GM06990 (cell line): ENCODE results near the gene ADARB2.

ENCODE experiments used
- DNase-seq: peaks from one replicate; pipeline ENCODE4 v3.0.0-alpha.2; 2011; ENCODE audit not compliant: insufficient read length; ENCODE audit errors: extremely low read depth
- H3K27me3 ChIP-seq: replicated peaks from 2 replicates; pipeline ENCODE4 v1.6.0; 2011; ENCODE audit warnings: low read length; ENCODE audit not compliant: control insufficient read depth, insufficient read depth
- H3K36me3 ChIP-seq: 2 replicates; pipeline ENCODE4 v1.5.1; 2011; ENCODE audit warnings: low read length; ENCODE audit not compliant: control insufficient read depth, insufficient read depth
- H3K4me3 ChIP-seq: replicated peaks from 2 replicates; pipeline ENCODE4 v1.5.1; 2011; ENCODE audit warnings: low read depth, mild to moderate bottlenecking, control low read depth, low read length
- TF ChIP-seq, protein P1 (sequence below): IDR thresholded peaks from 2 replicates; pipeline ENCODE4 v1.5.1; 2011; ENCODE audit warnings: low read length, control low read depth, mild to moderate bottlenecking, inconsistent platforms; ENCODE audit not compliant: insufficient read depth, poor library complexity, severe bottlenecking

The ADARB2 gene

DNA sequence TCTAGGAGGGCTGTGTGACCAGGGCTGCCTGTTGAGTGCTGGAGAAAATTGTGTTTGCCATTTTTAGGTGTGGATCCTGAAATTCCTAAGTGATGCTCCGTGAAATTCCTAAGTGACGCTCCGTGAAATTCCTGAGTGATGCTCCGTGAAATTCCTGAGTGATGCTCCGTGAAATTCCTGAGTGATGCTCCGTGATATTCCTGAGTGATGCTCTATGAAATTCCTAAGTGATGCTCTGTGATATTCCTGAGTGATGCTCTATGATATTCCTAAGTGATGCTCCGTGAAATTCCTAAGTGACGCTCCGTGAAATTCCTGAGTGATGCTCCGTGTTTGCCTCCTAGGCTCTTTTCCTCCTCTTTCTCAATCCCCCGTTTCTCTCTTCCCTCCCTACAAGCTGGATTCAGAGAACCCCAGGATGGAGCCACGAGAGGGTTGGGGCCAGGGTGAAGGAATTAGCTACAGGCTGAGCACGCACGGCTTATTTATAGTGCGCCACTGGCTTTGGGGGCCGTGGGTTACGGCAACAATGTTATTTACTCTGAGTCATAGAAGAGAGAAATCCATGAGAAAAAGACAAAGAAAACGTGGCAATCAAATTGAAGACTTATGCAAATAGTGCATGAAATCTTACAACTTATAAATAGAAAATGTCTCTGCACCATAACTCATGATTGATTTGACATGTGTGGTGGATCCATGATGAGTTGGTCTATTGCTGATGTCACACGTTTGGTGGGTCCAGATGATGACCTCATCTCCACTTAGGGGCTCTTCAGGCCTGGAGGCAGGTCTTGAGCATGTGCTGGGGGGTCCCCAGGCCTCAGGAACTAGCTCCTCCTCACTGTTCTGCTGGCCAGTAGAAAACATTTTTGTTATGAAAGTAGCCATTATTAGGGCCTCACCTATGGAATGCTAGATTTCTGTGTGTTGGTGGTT lies 456.6 kb downstream of the ADARB2 start:
- TF ChIP-seq, protein P1, sequence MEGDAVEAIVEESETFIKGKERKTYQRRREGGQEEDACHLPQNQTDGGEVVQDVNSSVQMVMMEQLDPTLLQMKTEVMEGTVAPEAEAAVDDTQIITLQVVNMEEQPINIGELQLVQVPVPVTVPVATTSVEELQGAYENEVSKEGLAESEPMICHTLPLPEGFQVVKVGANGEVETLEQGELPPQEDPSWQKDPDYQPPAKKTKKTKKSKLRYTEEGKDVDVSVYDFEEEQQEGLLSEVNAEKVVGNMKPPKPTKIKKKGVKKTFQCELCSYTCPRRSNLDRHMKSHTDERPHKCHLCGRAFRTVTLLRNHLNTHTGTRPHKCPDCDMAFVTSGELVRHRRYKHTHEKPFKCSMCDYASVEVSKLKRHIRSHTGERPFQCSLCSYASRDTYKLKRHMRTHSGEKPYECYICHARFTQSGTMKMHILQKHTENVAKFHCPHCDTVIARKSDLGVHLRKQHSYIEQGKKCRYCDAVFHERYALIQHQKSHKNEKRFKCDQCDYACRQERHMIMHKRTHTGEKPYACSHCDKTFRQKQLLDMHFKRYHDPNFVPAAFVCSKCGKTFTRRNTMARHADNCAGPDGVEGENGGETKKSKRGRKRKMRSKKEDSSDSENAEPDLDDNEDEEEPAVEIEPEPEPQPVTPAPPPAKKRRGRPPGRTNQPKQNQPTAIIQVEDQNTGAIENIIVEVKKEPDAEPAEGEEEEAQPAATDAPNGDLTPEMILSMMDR = no peak
- Histone ChIP-seq H3K4me3 (no peak overlapping the region), H3K27me3 (no peaks in the 10 kb centered on the region), H3K36me3 (no peaks in the 10 kb centered on the region)
- DNase-seq = no peak

DNA sequence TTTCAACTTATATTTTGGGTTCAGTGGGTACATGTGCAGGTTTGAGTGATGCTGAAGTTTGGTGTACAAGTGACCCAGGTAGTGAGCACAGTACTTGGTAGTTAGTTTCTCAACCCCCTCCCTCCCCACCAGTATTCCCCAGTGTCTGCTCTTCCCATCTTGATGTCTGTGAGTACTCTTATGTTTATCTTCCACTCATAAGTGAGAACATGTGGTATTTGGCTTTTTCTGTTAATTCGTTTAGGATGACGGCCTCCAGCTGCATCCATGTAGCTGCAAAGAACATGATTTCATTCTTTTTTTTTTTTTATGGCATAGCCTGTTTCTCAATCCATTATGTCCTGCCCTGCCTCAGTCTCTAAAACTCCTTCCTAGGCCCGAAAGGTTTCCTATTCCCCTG lies 459.0 kb downstream of the ADARB2 start:
- TF ChIP-seq, protein P1 = no peak
- H3K36me3 ChIP-seq = no peaks in the 10 kb centered on the region
- no peaks in the 10 kb centered on the region for H3K27me3 ChIP-seq
- DNase-seq = no peak
- no peak overlapping the region for H3K4me3 ChIP-seq

DNA sequence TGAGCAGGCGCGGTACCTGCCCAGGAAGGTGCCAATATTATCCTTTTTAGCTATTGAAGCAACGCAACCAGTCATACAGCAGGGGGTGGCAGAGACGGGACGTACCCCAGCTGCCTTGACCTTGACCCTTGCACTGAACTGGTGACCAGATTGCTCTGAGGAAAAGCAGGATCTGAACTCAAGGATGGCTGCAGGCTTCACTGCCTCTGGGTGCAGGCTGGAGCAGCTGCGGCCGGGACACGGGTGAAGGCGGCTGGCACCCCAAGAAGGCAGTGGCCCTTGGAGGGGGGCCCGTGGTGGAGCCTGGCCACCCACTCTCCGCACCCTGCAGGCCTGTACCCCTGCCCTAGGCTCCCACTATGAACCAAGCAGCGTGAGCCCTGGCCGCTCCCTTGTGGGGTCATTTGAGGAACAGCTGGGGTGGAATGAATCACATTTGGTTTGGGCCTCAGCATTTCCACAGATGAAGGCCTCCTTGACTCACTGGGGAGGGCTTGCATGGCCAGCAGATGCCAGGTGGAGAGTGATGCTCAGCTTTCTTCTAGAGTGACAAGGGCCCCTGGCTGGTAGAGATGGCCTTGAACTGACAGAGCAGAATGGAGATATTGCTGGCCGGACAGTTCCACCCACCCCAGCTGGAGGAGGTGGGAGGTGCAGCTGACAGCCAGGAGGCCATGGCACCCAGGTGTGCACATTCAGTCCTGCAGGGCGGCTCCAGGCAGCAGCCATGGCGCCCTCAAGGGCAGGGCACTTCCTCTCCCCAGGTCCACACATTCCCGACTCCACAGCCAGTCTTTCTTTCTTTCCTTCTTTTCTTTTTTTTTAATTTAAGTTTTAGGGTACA lies 462.4 kb downstream of the ADARB2 start:
- Histone ChIP-seq H3K36me3 (no peaks in the 10 kb centered on the region), H3K4me3 (no peak overlapping the region), H3K27me3 (no peaks in the 10 kb centered on the region)
- DNase-seq = no peak
- TF ChIP-seq, protein P1 = no peak

DNA sequence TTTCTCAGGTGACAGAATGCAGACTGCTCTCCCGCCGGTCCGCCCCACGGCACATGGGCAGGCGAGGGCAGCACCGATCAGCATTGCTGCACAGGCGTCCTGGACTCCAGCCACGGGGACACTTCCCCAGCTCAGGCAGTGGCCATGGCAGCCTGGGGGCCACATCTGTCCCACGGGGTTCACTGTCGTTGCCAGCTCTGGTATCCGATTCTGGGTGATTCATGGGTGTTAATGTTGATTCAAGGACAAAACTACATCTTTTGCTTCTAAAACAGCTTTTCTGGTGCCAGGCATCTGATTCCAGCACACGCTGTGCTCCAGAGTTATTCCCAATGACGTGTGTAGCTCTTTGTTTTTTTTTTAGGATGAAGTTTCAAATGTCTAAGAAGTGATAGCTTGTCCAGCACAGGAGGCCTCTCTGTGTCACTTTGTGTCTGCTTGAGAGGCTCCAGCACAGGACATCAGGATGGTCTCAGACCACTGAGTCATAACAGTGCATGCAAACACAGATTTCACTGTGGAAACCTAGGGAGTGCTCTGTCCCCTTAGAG lies 463.1 kb downstream of the ADARB2 start:
- Histone ChIP-seq H3K27me3 (no peaks in the 10 kb centered on the region), H3K36me3 (no peaks in the 10 kb centered on the region), H3K4me3 (no peak overlapping the region)
- TF ChIP-seq, protein P1 = no peak
- DNase-seq = no peak

DNA sequence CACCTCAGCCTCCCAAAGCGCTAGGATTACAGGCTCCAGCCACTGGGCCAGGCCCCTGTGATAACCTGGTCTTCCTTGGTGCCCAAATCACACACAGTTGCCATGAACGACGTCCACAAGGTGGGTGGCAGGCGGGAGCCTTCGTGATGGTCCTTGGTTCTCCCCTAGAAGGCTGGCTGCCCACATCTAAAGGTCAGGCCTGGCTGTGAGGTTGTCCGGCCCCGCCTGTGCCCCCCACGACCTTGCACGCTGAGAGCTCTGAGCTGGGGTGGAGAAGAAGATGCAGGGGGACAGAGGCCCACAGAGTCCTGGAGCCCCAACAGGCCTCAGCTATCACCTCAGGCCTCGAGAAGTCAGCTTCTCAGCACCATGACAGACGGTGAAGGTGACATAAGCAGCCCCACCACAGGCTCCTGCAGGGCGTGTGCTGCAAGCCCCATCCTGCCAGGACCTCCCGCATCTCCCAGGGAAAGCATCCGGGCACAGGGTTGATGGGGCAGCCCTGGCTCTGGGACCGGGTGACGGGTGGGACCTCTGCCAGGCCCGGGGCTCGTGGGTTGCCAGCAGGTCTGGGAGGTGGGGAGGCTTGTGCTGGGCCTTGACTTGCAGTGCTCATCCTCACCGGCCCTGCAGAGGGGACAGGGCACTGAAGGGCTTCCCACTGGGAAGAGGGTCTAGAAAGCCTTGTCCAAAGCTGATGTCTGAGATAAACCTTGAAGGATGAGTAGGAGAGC lies 463.8 kb downstream of the ADARB2 start:
- H3K4me3 ChIP-seq = no peak overlapping the region
- no peak for DNase-seq
- TF ChIP-seq, protein P1 = no peak

More for the DNA sequence above, 463.8 kb downstream of the ADARB2 start:
- Histone ChIP-seq H3K36me3 (no peaks in the 10 kb centered on the region), H3K27me3 (no peaks in the 10 kb centered on the region)
